IPS DF 6.9 (cell line): ENCODE measurements around the gene LRRC3B.

ENCODE experiments used
- DNase-seq: peaks from one replicate; pipeline ENCODE4 v3.0.0-alpha.2; 2013; ENCODE audit warnings: low read depth, low spot score
- H3K27ac ChIP-seq: one replicate; pipeline ENCODE4 v1.5.1; 2013; ENCODE audit warnings: low read length, control low read depth
- H3K27me3 ChIP-seq: 2 replicates; pipeline ENCODE4 v1.6.1; 2013; ENCODE audit warnings: mild to moderate bottlenecking, low read length; ENCODE audit not compliant: control insufficient read depth, insufficient read depth
- H3K36me3 ChIP-seq: 2 replicates; pipeline ENCODE4 v1.6.1; 2013; ENCODE audit warnings: low read length; ENCODE audit not compliant: control insufficient read depth, insufficient read depth
- H3K4me1 ChIP-seq: 2 replicates; pipeline ENCODE4 v1.6.1; 2013; ENCODE audit warnings: low read length; ENCODE audit not compliant: control insufficient read depth, insufficient read depth
- H3K4me3 ChIP-seq: 2 replicates; pipeline ENCODE4 v1.5.1; 2013; ENCODE audit warnings: mild to moderate bottlenecking, low read length
- H3K9me3 ChIP-seq: 2 replicates; pipeline ENCODE4 v1.6.1; 2013; ENCODE audit warnings: low read length, inconsistent platforms; ENCODE audit not compliant: control insufficient read depth, insufficient read depth
- WGBS: extraction: QIAGEN DNeasy Blood & Tissue Kit; methylation state at CpG from one replicate; pipeline ENCODE4 v1.1.7; 2013; ENCODE audit warnings: mixed read lengths, missing lambda C conversion rate; ENCODE audit not compliant: insufficient read length, insufficient coverage; 5-methylcytosine and 5-hydroxymethylcytosine counted together

LRRC3B gene

GRCh38 chr3:26630669-26631389, 8.3 kb downstream of the LRRC3B start:
- Histone ChIP-seq H3K4me1 (no peaks in the 10 kb centered on the region), H3K36me3 (no peaks in the 10 kb centered on the region), H3K27me3 (peaks cover 21% of the 10 kb centered on the region), H3K27ac (no peak overlapping the region), H3K9me3 (no peaks in the 10 kb centered on the region), H3K4me3 (no peak overlapping the region)
- WGBS: no CpG with 5 or more reads among the region's 4 CpGs
- DNase-seq: no peak

- no peak for DNase-seq
- Histone ChIP-seq H3K36me3 (no peaks in the 10 kb centered on the region), H3K27ac (no peak overlapping the region), H3K4me3 (no peak overlapping the region), H3K27me3 (peaks cover 19% of the 10 kb centered on the region), H3K4me1 (no peaks in the 10 kb centered on the region), H3K9me3 (no peaks in the 10 kb centered on the region)
- no CpG with 5 or more reads among the region's 1 CpG for WGBS
These were observed 8.8 kb downstream of the LRRC3B start for GRCh38 chr3:26631390-26631738.

- no peaks in the 10 kb centered on the region for H3K36me3 ChIP-seq
- H3K27me3 ChIP-seq: peaks cover 11% of the 10 kb centered on the region
- H3K9me3 ChIP-seq: no peaks in the 10 kb centered on the region
- H3K4me1 ChIP-seq: no peaks in the 10 kb centered on the region
- no CpG with 5 or more reads among the region's 5 CpGs for WGBS
- no peak overlapping the region for H3K4me3 ChIP-seq
- DNase-seq: no peak
- no peak overlapping the region for H3K27ac ChIP-seq
These were observed 12.0 kb downstream of the LRRC3B start for GRCh38 chr3:26634601-26635000.

- DNase-seq: no peak
- H3K27me3 ChIP-seq: peaks cover 9% of the 10 kb centered on the region
- no peak overlapping the region for H3K4me3 ChIP-seq
- H3K36me3 ChIP-seq: no peaks in the 10 kb centered on the region
- no peaks in the 10 kb centered on the region for H3K9me3 ChIP-seq
- WGBS: no CpG with 5 or more reads among the region's 1 CpG
- no peak overlapping the region for H3K27ac ChIP-seq
- no peaks in the 10 kb centered on the region for H3K4me1 ChIP-seq
These were observed 13.6 kb downstream of the LRRC3B start for GRCh38 chr3:26636096-26636727.

GRCh38 chr3:26637698-26638097, 15.1 kb downstream of the LRRC3B start:
- Histone ChIP-seq H3K36me3 (no peaks in the 10 kb centered on the region), H3K4me1 (no peaks in the 10 kb centered on the region), H3K27ac (no peak overlapping the region), H3K9me3 (no peaks in the 10 kb centered on the region), H3K4me3 (no peak overlapping the region), H3K27me3 (peaks cover 1% of the 10 kb centered on the region; the same call in 1 of the 2 replicates)
- no peak for DNase-seq

GRCh38 chr3:26638113-26638512, 15.5 kb downstream of the LRRC3B start:
- no peaks in the 10 kb centered on the region for H3K9me3 ChIP-seq
- no CpG with 5 or more reads among the region's 2 CpGs for WGBS
- H3K36me3 ChIP-seq: no peaks in the 10 kb centered on the region
- H3K27me3 ChIP-seq: peaks cover 1% of the 10 kb centered on the region; the same call in 1 of the 2 replicates
- H3K27ac ChIP-seq: no peak overlapping the region
- no peaks in the 10 kb centered on the region for H3K4me1 ChIP-seq
- no peak overlapping the region for H3K4me3 ChIP-seq
- no peak for DNase-seq

- Histone ChIP-seq H3K36me3 (no peaks in the 10 kb centered on the region), H3K9me3 (no peaks in the 10 kb centered on the region), H3K4me3 (no peak overlapping the region), H3K27ac (no peak overlapping the region), H3K4me1 (peaks cover 1% of the 10 kb centered on the region; the same call in 1 of the 2 replicates), H3K27me3 (no peaks in the 10 kb centered on the region)
- no peak for DNase-seq
- WGBS: no CpG with 5 or more reads among the region's 2 CpGs
These were observed 16.8 kb downstream of the LRRC3B start for GRCh38 chr3:26639339-26639738.

GRCh38 chr3:26647078-26647477, 24.5 kb downstream of the LRRC3B start:
- Histone ChIP-seq H3K36me3 (no peaks in the 10 kb centered on the region), H3K27ac (no peak overlapping the region), H3K27me3 (no peaks in the 10 kb centered on the region), H3K4me1 (peaks cover 3% of the 10 kb centered on the region), H3K4me3 (no peak overlapping the region), H3K9me3 (no peaks in the 10 kb centered on the region)
- DNase-seq: no peak
- no CpG with 5 or more reads among the region's 3 CpGs for WGBS

- no peak for DNase-seq
- no peaks in the 10 kb centered on the region for H3K36me3 ChIP-seq
- no CpG with 5 or more reads among the region's 2 CpGs for WGBS
- H3K27ac ChIP-seq: no peak overlapping the region
- H3K4me1 ChIP-seq: peaks cover 2% of the 10 kb centered on the region
- no peak overlapping the region for H3K4me3 ChIP-seq
- no peaks in the 10 kb centered on the region for H3K27me3 ChIP-seq
- no peaks in the 10 kb centered on the region for H3K9me3 ChIP-seq
These were observed 25.9 kb downstream of the LRRC3B start for GRCh38 chr3:26648461-26648860.

GRCh38 chr3:26652164-26652563, 29.6 kb downstream of the LRRC3B start:
- Histone ChIP-seq H3K27me3 (no peaks in the 10 kb centered on the region), H3K9me3 (no peaks in the 10 kb centered on the region), H3K4me3 (no peak overlapping the region), H3K4me1 (peaks cover 5% of the 10 kb centered on the region), H3K36me3 (no peaks in the 10 kb centered on the region), H3K27ac (no peak overlapping the region)
- DNase-seq: no peak
- no CpG with 5 or more reads among the region's 5 CpGs for whole genome bisulfite sequencing
